A673 (cell line): ENCODE measurements around the gene SLC39A9. TPM values are rescaled to one million over a fixed set of nuclear protein-coding genes. Genes with fewer than 3 reads are reported as not detected.

Experiments
- BruUV-seq: library from RNA; stranded (reverse); fragments of 400-500 nt; replicated peaks from 2 replicates; lab custom pipeline; 2021; lab: Mats Ljungman, UMichigan
- CTCF ChIA-PET: fragments of 300-600 bp; sonication (Branson Sonifier 250); formaldehyde crosslinking; loops from one replicate; lab custom pipeline; 2022; ENCODE audit warnings: antibody characterized with exemption; lab: Charles Lee
- POLR2A ChIA-PET: fragments of 300-600 bp; sonication (Branson Sonifier 250); formaldehyde crosslinking; loops from one replicate; lab custom pipeline; 2022; ENCODE audit warnings: antibody characterized with exemption; ENCODE audit not compliant: low non-redundant PET; lab: Charles Lee
- DNase-seq: peaks from one replicate; pipeline ENCODE4 v3.0.0-alpha.2; 2015; ENCODE audit warnings: low spot score
- H3K27ac ChIP-seq: fragments of 200-600 bp; sonication (generic); 2 replicates; pipeline ENCODE4 v1.5.1; 2016; ENCODE audit warnings: mixed run types, low read depth, mild to moderate bottlenecking, mixed read lengths, antibody characterized with exemption, low read length; ENCODE audit not compliant: poor library complexity, severe bottlenecking
- H3K27me3 ChIP-seq: fragments of 200-600 bp; sonication (generic); replicated peaks from 2 replicates; pipeline ENCODE4 v1.6.1; 2017; ENCODE audit warnings: mixed run types, low read depth, mild to moderate bottlenecking, mixed read lengths, antibody characterized with exemption, low read length; ENCODE audit not compliant: insufficient read depth, poor library complexity
- H3K36me3 ChIP-seq: fragments of 200-600 bp; sonication (generic); 2 replicates; pipeline ENCODE4 v1.6.1; 2016; ENCODE audit warnings: mixed run types, mild to moderate bottlenecking, mixed read lengths, antibody characterized with exemption, low read length; ENCODE audit not compliant: insufficient read depth, poor library complexity, severe bottlenecking
- H3K4me1 ChIP-seq: fragments of 200-600 bp; sonication (generic); 2 replicates; pipeline ENCODE4 v1.6.1; 2017; ENCODE audit warnings: mixed run types, mild to moderate bottlenecking, mixed read lengths, antibody characterized with exemption, low read length; ENCODE audit not compliant: insufficient read depth, poor library complexity, severe bottlenecking
- H3K4me3 ChIP-seq: fragments of 200-600 bp; sonication (generic); 2 replicates; pipeline ENCODE4 v1.5.1; 2016; ENCODE audit warnings: low read depth, mixed run types, mild to moderate bottlenecking, mixed read lengths, low read length; ENCODE audit not compliant: poor library complexity, severe bottlenecking
- H3K9me3 ChIP-seq: fragments of 200-600 bp; sonication (generic); 2 replicates; pipeline ENCODE4 v1.6.1; 2016; ENCODE audit warnings: mixed run types, low read depth, mild to moderate bottlenecking, mixed read lengths, antibody characterized with exemption, low read length; ENCODE audit not compliant: poor library complexity, severe bottlenecking
- CTCF ChIP-seq: fragments of 300-800, 200-600 bp; sonication (generic); conservative IDR thresholded peaks from 2 replicates; pipeline ENCODE4 v1.5.1; 2017; ENCODE audit warnings: low read depth, mild to moderate bottlenecking, antibody characterized with exemption, low read length, moderate library complexity, mixed read lengths
- EZH2 ChIP-seq: fragments of 200-600 bp; sonication (generic); IDR thresholded peaks from 2 replicates; pipeline ENCODE4 v1.6.1; 2017; ENCODE audit warnings: borderline replicate concordance, low read depth, mild to moderate bottlenecking, mixed read lengths, antibody characterized with exemption, low read length; ENCODE audit not compliant: poor library complexity, severe bottlenecking
- intact Hi-C: fragments of 100-400 bp; cut with micrococcal nuclease; formaldehyde crosslinking; loops from one replicate; pipeline ENCODE4 v1.10.0; 2022; ENCODE audit not compliant: unreplicated experiment
- total RNA-seq: library from RNA; stranded (reverse); gene quantifications from 2 replicates; pipeline ENCODE4 v1.2.3, GENCODE V29; 2021

SLC39A9 gene
- total RNA-seq, 1 experiment from 2014 or later: 59.2 TPM

- no peaks in the 10 kb centered on the region for H3K27me3 ChIP-seq
- POLR2A ChIA-PET: no interaction called here
These were observed 28.4 kb upstream of the SLC39A9 start for GRCh38 chr14:69370061-69370460.

GRCh38 chr14:69372146-69372545, 26.3 kb upstream of the SLC39A9 start:
- ChIA-PET POLR2A (no interaction called here), CTCF (interaction anchor here (0.6 kb wide), 1 partner anchor 88 kb away, joined by 3 read pairs; no protein-coding TSS in a partner anchor)
- TF ChIP-seq CTCF (no peak), EZH2 (no peak)
- H3K4me1 ChIP-seq: no peaks in the 10 kb centered on the region
- H3K27ac ChIP-seq: no peak overlapping the region
- H3K27me3 ChIP-seq: no peaks in the 10 kb centered on the region
- peaks cover 27% of the 10 kb centered on the region for H3K36me3 ChIP-seq
- intact Hi-C loops: no loop called here
- DNase-seq: no peak
- no TSS peak for BruUV-seq
- no peak overlapping the region for H3K4me3 ChIP-seq
- H3K9me3 ChIP-seq: no peaks in the 10 kb centered on the region

More at GRCh38 chr14:69370061-69370460, 28.4 kb upstream of the SLC39A9 start:
- Histone ChIP-seq H3K4me1 (no peaks in the 10 kb centered on the region), H3K36me3 (peaks cover 7% of the 10 kb centered on the region), H3K27ac (no peak overlapping the region), H3K9me3 (no peaks in the 10 kb centered on the region), H3K4me3 (no peak overlapping the region)
- no TSS peak for BruUV-seq
- intact Hi-C loops: no loop called here
- CTCF ChIA-PET: no interaction called here
- TF ChIP-seq EZH2 (no peak), CTCF (no peak)
- no peak for DNase-seq

GRCh38 chr14:69373104-69373503, 25.4 kb upstream of the SLC39A9 start:
- ChIA-PET POLR2A (no interaction called here), CTCF (no interaction called here)
- H3K27ac ChIP-seq: no peak overlapping the region
- BruUV-seq: no TSS peak
- DNase-seq: no peak
- no peaks in the 10 kb centered on the region for H3K27me3 ChIP-seq
- H3K4me1 ChIP-seq: no peaks in the 10 kb centered on the region
- no peak for TF ChIP-seq CTCF
- no peak for TF ChIP-seq EZH2
- intact Hi-C loops: no loop called here
- peaks cover 37% of the 10 kb centered on the region for H3K36me3 ChIP-seq
- H3K9me3 ChIP-seq: no peaks in the 10 kb centered on the region
- H3K4me3 ChIP-seq: no peak overlapping the region
